Nephron progenitor cell (in vitro differentiated cells): ENCODE data around the gene GOLGA8K.
"Not testable (repeated sequence)": the region's sequence is repeated elsewhere in the genome, so short reads cannot be mapped to it uniquely, and the experiment has no call there.

Source experiments
- DNase-seq: peaks from one replicate; pipeline ENCODE4 v3.0.0; 2021
- H3K27ac Mint-ChIP-seq: 2 replicates; pipeline ENCODE4 v1.8.0; 2021; ENCODE audit warnings: mild to moderate bottlenecking, moderate library complexity, mixed read lengths
- H3K27me3 Mint-ChIP-seq: 2 replicates; pipeline ENCODE4 v1.8.0; 2021; ENCODE audit warnings: mild to moderate bottlenecking, low read depth, mixed read lengths; ENCODE audit not compliant: poor library complexity
- H3K36me3 Mint-ChIP-seq: 2 replicates; pipeline ENCODE4 v1.8.0; 2021; ENCODE audit warnings: low read depth, mixed read lengths
- H3K4me1 Mint-ChIP-seq: 2 replicates; pipeline ENCODE4 v1.8.0; 2021; ENCODE audit warnings: mixed read lengths
- H3K4me3 Mint-ChIP-seq: 2 replicates; pipeline ENCODE4 v1.8.0; 2021; ENCODE audit warnings: mild to moderate bottlenecking, moderate library complexity, mixed read lengths
- H3K9me3 Mint-ChIP-seq: 2 replicates; pipeline ENCODE4 v1.8.0; 2021; ENCODE audit warnings: mild to moderate bottlenecking, moderate library complexity, mixed read lengths

Gene GOLGA8K

DNA sequence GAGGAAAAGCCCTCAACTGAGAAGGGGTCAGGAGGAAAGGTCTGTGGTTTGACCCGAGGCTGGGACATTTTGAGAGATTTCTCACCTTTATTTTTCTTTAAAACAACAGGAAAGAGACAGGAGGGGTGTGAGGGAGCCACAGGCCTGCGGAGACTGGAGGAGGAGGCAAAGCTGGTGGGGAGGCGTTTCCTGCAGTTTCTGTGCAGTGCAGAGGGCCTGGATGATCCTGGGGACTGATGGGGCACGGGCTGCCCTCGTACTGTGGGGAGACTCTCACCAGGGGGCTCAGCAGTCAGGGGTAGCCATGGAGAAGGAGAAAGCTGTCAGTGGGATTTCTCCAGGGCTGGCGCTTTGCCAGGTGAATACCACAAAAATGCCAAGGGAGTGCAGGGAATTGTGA lies 29.4 kb downstream of the GOLGA8K start:
- not testable (repeated sequence) for H3K9me3 Mint-ChIP-seq, H3K27ac Mint-ChIP-seq, DNase-seq, H3K36me3 Mint-ChIP-seq, H3K27me3 Mint-ChIP-seq, H3K4me3 Mint-ChIP-seq, H3K4me1 Mint-ChIP-seq

DNA sequence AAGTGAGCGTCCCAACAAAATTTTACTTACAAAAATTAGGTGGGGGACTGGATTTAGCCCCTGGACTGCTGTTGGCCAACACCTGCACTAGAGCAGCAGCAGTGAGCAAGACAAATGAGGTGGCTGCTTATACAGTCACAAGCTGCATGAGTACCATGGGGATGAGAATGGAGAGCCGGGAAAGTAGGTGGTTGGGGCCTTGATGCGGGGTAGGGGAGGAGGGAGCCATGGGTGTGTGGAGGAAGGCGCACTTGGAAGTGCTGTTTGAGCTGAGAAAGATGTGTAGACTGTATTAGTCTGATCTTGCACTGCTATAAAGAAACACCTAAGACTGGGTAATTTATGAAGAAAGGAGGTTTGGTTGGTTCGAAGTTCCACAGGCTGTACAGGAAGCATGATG lies 31.0 kb downstream of the GOLGA8K start:
- not testable (repeated sequence) for DNase-seq, H3K27me3 Mint-ChIP-seq, H3K4me3 Mint-ChIP-seq, H3K4me1 Mint-ChIP-seq, H3K27ac Mint-ChIP-seq, H3K36me3 Mint-ChIP-seq, H3K9me3 Mint-ChIP-seq

DNA sequence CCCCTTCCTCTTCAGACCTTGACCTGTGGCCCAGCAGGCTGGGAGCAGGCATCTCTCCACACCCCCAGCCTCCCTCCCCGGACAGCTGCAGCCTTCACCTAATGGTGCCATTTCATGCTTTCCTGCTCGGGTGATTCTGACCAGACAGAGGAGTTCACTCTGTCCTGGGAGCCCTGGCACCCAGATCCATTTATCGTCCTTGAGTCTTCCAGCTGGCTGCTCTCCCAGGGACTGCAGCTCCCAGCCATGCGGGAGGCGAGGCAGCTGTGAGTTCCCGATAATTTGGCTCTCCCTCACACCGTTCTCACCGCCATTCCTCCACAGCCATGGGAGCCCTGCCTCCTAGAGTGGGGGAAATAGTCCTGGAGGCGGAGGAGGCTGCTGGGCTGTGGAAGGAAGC lies 32.6 kb downstream of the GOLGA8K start:
- H3K27me3 Mint-ChIP-seq, H3K9me3 Mint-ChIP-seq, H3K4me1 Mint-ChIP-seq, DNase-seq, H3K36me3 Mint-ChIP-seq, H3K4me3 Mint-ChIP-seq, H3K27ac Mint-ChIP-seq: not testable (repeated sequence)

DNA sequence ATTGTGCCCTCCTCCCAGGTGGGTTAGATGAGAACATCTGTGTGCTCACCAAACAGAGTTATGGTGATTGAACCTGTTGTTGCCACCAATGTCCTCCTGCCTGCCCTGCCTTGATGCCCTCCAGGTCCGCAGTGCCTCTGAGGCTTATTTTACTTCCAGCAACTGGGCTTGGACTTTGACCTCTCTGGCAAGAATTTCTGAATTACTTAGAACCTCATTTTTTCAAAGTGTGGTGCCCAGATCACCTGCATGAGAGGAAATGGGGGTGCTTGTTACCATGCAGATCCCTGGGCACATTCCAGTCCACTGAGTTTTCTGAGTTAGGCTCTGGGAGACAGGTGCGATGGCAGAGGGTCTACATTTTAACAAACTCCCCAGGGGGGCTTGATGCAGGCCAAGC lies 33.0 kb downstream of the GOLGA8K start:
- not testable (repeated sequence) for H3K36me3 Mint-ChIP-seq, H3K27ac Mint-ChIP-seq, DNase-seq, H3K27me3 Mint-ChIP-seq, H3K9me3 Mint-ChIP-seq, H3K4me3 Mint-ChIP-seq, H3K4me1 Mint-ChIP-seq

DNA sequence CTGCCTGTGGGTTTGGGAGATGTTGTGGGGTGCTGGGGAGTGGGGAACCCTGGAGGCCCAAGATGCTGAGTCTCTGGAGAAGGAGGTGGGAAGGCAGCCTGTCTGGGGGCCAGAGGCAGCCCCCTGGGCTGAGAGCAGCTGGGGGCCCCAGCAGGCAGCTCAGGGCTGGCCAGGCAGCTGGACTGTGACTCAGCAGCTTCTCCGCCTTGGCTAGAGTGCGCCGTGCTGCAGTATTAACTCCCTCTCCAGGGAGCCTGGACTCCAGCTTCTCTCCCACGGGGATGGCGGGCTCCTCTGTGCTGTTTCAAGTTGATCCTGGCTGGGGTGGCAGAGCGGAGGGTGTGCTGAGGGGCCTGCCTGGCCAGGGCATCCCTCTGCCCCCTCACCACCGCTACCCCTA lies 36.6 kb downstream of the GOLGA8K start:
- H3K27me3 Mint-ChIP-seq, H3K27ac Mint-ChIP-seq, H3K36me3 Mint-ChIP-seq, DNase-seq, H3K9me3 Mint-ChIP-seq, H3K4me3 Mint-ChIP-seq, H3K4me1 Mint-ChIP-seq: not testable (repeated sequence)

DNA sequence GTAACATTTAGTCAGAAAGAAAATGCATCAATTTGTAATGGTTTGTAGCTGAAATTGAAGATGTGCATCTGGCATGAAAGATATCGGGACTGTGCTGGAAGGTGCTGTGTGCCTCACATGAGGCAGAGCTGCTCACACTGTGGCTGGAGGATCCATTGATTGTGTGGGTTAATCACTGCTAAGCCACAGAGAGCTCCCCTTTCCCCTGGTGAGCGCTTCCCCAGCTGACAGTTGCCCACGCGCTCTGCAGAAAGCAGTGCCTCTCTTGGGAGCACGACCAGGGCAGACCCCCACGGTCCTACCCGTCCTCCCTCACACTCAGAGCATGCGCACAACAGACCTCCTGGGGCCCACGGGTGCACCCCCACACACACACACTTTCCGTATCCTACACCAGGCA lies 37.1 kb downstream of the GOLGA8K start:
- H3K36me3 Mint-ChIP-seq, H3K27me3 Mint-ChIP-seq, H3K27ac Mint-ChIP-seq, H3K4me1 Mint-ChIP-seq, DNase-seq, H3K9me3 Mint-ChIP-seq, H3K4me3 Mint-ChIP-seq: not testable (repeated sequence)

DNA sequence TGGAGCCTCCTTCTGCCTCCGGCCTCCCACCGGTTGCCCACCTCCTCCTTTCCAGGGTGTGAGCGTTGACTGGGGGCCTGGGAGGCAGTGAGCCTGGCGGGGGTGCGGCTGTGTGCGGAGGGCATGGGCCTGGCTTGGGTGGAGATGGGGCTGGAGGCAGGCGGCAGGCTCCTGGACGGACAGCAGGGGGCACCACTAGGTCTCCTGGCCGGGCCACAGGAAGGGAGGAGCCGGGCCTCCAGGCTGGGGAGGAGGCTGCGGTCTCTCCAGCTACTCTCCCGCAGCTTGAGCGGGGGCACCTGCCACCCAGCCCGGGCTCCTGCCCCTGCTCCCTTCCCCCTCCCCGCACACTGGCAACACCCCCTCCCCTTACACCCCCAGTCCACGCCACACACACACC lies 38.1 kb downstream of the GOLGA8K start:
- H3K27ac Mint-ChIP-seq, H3K9me3 Mint-ChIP-seq, H3K36me3 Mint-ChIP-seq, DNase-seq, H3K27me3 Mint-ChIP-seq, H3K4me3 Mint-ChIP-seq, H3K4me1 Mint-ChIP-seq: not testable (repeated sequence)

DNA sequence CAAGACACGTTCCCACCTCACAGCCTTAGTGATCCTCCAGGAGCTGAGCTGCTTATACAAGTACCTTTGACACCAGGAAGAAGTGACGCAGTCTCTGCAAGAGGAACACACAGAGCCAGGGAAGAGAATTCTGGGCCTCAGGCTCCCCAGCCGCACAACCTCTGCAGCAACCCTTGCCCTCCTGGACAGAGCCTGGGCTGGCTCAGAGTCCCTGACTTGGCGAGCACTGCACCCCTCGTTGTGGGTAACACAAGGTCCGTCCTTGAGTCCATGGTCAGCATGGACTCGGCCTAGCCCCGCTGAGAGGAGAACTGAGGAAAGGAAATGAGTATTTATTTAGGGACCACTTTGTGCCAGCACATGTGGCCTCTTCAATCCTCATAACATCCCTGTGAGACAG lies 39.6 kb downstream of the GOLGA8K start:
- H3K27me3 Mint-ChIP-seq, H3K27ac Mint-ChIP-seq, DNase-seq, H3K36me3 Mint-ChIP-seq, H3K4me3 Mint-ChIP-seq, H3K4me1 Mint-ChIP-seq, H3K9me3 Mint-ChIP-seq: not testable (repeated sequence)

DNA sequence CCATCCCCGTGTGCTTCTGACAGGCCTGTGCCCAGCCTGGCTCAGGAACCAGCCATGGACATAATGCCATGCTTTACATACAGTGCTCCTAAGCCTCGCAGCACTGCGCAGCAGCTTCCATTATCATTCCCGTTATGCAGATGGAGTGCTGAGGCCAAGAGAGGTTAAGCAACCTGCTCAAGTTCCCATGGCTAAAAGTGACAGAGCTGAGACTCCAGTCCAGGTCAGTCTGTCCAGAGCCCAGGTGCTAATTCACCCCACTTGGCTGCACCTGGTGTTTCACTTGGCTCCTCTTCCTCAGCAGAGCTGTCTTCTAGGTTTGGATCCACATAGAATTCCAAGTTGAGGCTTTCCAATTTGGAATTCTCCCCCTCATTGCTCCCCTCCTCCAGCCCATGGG lies 41.4 kb downstream of the GOLGA8K start:
- H3K4me3 Mint-ChIP-seq, H3K27me3 Mint-ChIP-seq, H3K27ac Mint-ChIP-seq, H3K36me3 Mint-ChIP-seq, H3K4me1 Mint-ChIP-seq, H3K9me3 Mint-ChIP-seq, DNase-seq: not testable (repeated sequence)

DNA sequence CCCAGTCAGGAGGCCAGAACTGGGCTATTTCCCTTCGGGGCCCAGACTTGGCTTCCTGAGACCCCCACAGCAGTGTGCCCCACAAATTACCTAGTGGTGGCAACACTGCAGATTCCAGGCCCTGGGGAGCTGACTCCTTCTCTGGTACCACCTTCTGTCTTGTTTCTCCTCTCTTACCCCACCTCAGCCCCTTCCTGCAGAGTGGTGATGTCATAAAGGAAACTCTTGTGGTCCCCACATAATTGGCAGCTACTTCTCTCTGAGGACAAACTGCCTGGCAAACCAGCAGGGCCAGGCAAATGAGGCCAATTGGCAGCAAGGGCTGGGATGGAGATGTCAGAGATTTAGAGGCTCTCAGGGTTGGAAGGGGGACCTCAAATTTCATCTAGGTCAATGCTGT lies 44.6 kb downstream of the GOLGA8K start:
- not testable (repeated sequence) for H3K9me3 Mint-ChIP-seq, H3K27me3 Mint-ChIP-seq, H3K36me3 Mint-ChIP-seq, H3K4me3 Mint-ChIP-seq, DNase-seq, H3K27ac Mint-ChIP-seq, H3K4me1 Mint-ChIP-seq

DNA sequence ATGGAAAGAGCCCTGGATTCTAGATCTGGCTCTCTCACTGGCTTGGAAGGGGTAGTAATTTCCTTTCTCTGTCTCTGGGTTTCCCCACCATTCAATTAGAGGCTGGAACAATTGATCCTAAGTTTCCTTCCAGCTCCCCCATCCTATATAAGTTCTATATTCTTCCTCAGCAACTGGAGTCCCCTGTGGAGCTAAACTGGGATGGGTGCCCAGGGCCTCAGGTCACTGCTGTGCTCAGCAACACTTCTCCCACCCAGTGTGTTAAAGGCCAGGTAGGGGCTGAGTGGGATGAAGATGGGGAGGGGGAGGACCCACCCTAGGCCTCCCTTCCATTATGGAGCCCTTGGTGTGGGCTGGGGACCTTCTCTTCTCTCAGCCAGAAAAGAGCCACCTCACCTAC lies 46.2 kb downstream of the GOLGA8K start:
- H3K36me3 Mint-ChIP-seq, H3K4me1 Mint-ChIP-seq, H3K4me3 Mint-ChIP-seq, H3K27ac Mint-ChIP-seq, H3K27me3 Mint-ChIP-seq, DNase-seq, H3K9me3 Mint-ChIP-seq: not testable (repeated sequence)

DNA sequence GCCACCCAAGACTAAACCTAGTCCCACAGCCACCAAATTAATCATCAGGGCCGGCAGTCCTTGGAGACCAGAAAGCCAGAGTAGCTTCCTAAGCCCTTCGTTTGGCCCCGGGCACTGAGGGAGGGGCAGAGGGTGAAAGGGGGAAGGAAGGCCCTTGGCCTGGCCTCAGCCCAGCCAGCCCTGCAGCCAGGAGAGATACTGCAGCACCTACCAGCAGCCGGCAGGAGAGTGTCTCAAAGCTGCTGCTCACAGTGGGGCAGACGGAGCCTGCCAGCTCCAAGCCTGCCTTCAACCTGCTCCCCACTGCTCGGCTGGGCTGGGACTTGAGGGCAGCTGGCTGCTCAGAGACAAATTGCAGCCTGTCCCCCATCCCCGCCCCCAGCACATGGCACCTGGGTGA lies 50.3 kb downstream of the GOLGA8K start:
- H3K4me1 Mint-ChIP-seq, H3K4me3 Mint-ChIP-seq, DNase-seq, H3K27me3 Mint-ChIP-seq, H3K27ac Mint-ChIP-seq, H3K9me3 Mint-ChIP-seq, H3K36me3 Mint-ChIP-seq: not testable (repeated sequence)

DNA sequence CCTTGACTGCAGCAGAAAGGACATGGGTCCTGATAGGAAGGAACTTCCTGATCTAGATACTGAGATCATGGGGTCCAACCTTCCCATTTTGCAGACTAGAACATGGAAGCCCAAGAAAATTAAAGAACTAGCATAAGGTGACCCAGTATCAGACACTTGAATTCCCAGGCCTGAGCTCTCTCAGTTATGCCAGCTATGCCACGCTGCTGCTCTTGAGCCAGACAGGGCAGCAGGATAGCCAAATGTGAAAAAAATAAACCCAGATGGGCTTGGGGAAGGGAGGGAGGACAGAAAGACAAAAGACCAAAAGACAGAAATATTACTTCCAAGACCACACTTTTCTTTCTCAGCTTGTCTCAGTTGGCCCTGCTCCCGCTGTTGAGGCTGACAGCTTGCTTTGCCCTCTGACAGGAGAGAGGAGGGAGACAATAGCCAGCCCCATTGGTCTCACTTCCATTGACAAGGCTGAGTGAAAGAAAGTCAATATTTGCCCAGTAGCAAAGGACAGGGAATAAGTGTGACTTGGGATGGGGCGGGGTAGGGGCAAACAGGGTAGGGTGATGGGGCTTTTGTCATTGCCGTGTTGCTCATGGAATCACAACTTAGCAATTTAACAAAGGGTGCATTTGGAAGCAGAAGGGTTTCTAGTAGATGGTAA lies 52.4 kb downstream of the GOLGA8K start:
- DNase-seq, H3K4me3 Mint-ChIP-seq, H3K9me3 Mint-ChIP-seq, H3K36me3 Mint-ChIP-seq, H3K4me1 Mint-ChIP-seq, H3K27ac Mint-ChIP-seq, H3K27me3 Mint-ChIP-seq: not testable (repeated sequence)

DNA sequence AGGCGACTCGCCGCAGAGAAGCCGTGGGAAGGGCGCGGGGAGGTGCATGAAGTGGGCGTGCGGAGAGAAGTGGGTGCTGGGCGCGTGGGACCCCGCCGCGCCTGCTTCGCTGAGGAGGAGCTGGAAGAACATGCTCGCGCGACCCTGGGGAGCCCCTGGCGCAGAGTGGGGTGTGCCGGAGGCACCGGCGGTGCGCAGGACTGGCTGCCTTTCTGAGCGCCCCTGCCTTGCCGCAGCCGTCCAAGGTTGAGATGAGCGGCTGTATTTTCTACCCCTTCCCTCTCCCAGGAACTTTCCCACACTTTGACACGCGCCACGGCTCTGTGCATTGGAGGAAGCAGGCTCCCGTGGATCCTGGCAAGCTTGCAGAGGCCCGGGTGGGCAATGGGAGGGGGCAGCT lies 56.1 kb downstream of the GOLGA8K start:
- not testable (repeated sequence) for H3K27me3 Mint-ChIP-seq, H3K36me3 Mint-ChIP-seq, H3K4me1 Mint-ChIP-seq, DNase-seq, H3K4me3 Mint-ChIP-seq, H3K27ac Mint-ChIP-seq, H3K9me3 Mint-ChIP-seq

DNA sequence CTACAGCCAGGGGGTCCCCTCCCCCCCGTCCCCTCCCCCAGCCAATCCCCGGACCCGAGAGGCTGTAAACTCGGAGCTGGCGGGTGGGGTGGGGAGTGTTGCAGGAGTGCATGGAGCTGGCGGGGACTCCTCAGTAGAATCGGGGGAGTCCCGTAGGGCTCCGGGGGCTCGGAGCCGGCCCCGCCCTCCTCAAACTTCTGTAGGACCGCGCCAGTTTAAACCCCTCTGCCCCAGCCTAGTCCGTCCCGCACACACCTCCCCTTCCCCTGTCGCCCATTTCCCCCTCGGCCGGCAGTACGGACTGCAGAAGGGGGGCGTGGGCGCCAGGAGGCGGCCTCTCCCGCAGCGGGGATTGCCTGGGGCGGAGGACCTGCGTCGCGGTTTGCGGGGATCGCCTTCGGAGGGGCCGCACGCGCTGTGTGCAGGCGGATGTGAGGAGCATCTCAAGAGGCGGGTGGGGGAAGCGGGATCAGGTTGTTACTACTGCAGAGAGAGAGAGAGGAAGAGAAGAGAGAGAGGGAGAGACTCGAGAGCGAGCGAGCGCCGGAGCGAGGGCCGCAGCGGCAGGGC lies 57.0 kb downstream of the GOLGA8K start:
- H3K9me3 Mint-ChIP-seq, H3K27ac Mint-ChIP-seq, H3K36me3 Mint-ChIP-seq, H3K4me3 Mint-ChIP-seq, H3K4me1 Mint-ChIP-seq, H3K27me3 Mint-ChIP-seq, DNase-seq: not testable (repeated sequence)
